HepG2 (cell line): Measurements from ENCODE around the gene EXOC3L4. TPM values are rescaled to one million over a fixed set of nuclear protein-coding genes. Genes with fewer than 3 reads are reported as not detected.

Experiments
- ATAC-seq: fragments of 200-7000 bp; cut with Tn5 transposase; 3 replicates; pipeline ENCODE4 v1.9.1; 2020; ENCODE audit warnings: mild to moderate bottlenecking, moderate library complexity
- BruUV-seq: library from RNA; stranded (reverse); fragments of 400-500 nt; replicated peaks from 2 replicates; lab custom pipeline; 2021; lab: Mats Ljungman, UMichigan
- CTCF ChIA-PET: fragments of 300-600 bp; formaldehyde crosslinking; extraction: SDS; loops from one replicate; lab custom pipeline; 2021; ENCODE audit warnings: low total read pairs, inconsistent platforms, low intra/inter-chr PET ratio; lab: Yijun Ruan, JAX
- POLR2A ChIA-PET: fragments of 350-600 bp; sonication (Branson Sonifier 250); formaldehyde crosslinking; loops from one replicate; lab custom pipeline; 2020; ENCODE audit warnings: antibody characterized with exemption, inconsistent platforms; lab: Yijun Ruan, JAX
- DNase-seq: peaks from one replicate; pipeline ENCODE4 v3.0.0-alpha.2; 2015; ENCODE audit warnings: low spot score
- FAIRE-seq: peaks from 3 replicates; lab custom pipeline; 2011; peaks lifted over from hg19 to GRCh38; lab: Jason Lieb, UNC
- H2AFZ ChIP-seq: one replicate; pipeline ENCODE4 v1.6.1; 2011; ENCODE audit warnings: low read length, inconsistent platforms
- H3K27ac ChIP-seq: fragments of 300-600 bp; 3 replicates; pipeline ENCODE4 v1.8.0; 2011; ENCODE audit warnings: mixed run types, mild to moderate bottlenecking, mixed read lengths, low read length, inconsistent platforms; ENCODE audit not compliant: insufficient read depth; ENCODE audit errors: extremely low read length
- H3K27me3 ChIP-seq, 2 experiments: fragments of 200-600 bp in 1 of 2; 2 replicates in 1 of 2; 3 replicates in 1 of 2; pipeline versions ENCODE4 v1.6.0 to v1.8.0; 2011; ENCODE audit warnings: low read length in 2 of 2, mild to moderate bottlenecking in 2 of 2, moderate library complexity in 2 of 2, inconsistent platforms in 1 of 2; ENCODE audit not compliant: insufficient read depth in 2 of 2, control insufficient read depth in 1 of 2
- H3K36me3 ChIP-seq, 2 experiments: fragments of 200-600 bp in 1 of 2; replicated peaks in 1 of 2; 2 replicates in 1 of 2; 3 replicates in 1 of 2; pipeline versions ENCODE4 v1.5.1 to v1.8.0; 2011; ENCODE audit warnings: low read length in 2 of 2, inconsistent platforms in 1 of 2; ENCODE audit not compliant: insufficient read depth in 2 of 2, control insufficient read depth in 1 of 2
- H3K4me1 ChIP-seq: 2 replicates; pipeline ENCODE4 v1.5.1; 2012; ENCODE audit warnings: low read length, inconsistent platforms; ENCODE audit not compliant: insufficient read depth
- H3K4me2 ChIP-seq: 2 replicates; pipeline ENCODE4 v1.6.0; 2011; ENCODE audit warnings: low read depth, low read length, inconsistent platforms
- H3K4me3 ChIP-seq, 3 experiments: fragments of 200-600 bp in 1 of 3; sonication (generic), shearing (Covaris generic) in 1 of 3; replicated peaks in 1 of 3; 2 replicates each; pipeline ENCODE4 v1.5.1; 2011 to 2016; ENCODE audit warnings: low read length in 3 of 3, inconsistent platforms in 2 of 3, low read depth in 2 of 3, mild to moderate bottlenecking in 2 of 3, control low read depth in 1 of 3, mixed read lengths in 1 of 3; ENCODE audit not compliant: insufficient read depth in 1 of 3
- H3K79me2 ChIP-seq: one replicate; pipeline ENCODE4 v1.6.1; 2011; ENCODE audit warnings: low read length, inconsistent platforms; ENCODE audit not compliant: insufficient read depth
- H3K9ac ChIP-seq: 2 replicates; pipeline ENCODE4 v1.6.0; 2011; ENCODE audit warnings: mild to moderate bottlenecking, low read depth, low read length, inconsistent platforms; ENCODE audit not compliant: insufficient read depth
- H3K9me3 ChIP-seq: 2 replicates; pipeline ENCODE4 v1.5.1; 2012; ENCODE audit warnings: mild to moderate bottlenecking, low read length
- H4K20me1 ChIP-seq: 2 replicates; pipeline ENCODE4 v1.6.0; 2011; ENCODE audit warnings: inconsistent platforms, mild to moderate bottlenecking, low read length, moderate library complexity; ENCODE audit not compliant: insufficient read depth
- CEBPB ChIP-seq: IDR thresholded peaks from 2 replicates; pipeline ENCODE4 v1.6.1; 2011; ENCODE audit warnings: low read depth, low read length, improper control_type of control experiment, borderline replicate concordance
- CEBPG ChIP-seq: IDR thresholded peaks from 2 replicates; pipeline ENCODE4 v1.6.1; 2016
- EHMT2 ChIP-seq: fragments of 200-600 bp; sonication (generic); IDR thresholded peaks from 2 replicates; pipeline ENCODE4 v1.7.0; 2017; ENCODE audit warnings: antibody characterized with exemption, low read depth, low read length, borderline replicate concordance
- HDAC6 ChIP-seq: fragments of 200-600 bp; sonication (generic); IDR thresholded peaks from 2 replicates; pipeline ENCODE4 v1.7.0; 2017; ENCODE audit warnings: mild to moderate bottlenecking, antibody characterized with exemption, low read length, low read depth
- HMG20B ChIP-seq: conservative IDR thresholded peaks from 2 replicates; pipeline ENCODE4 v1.6.1; 2016; ENCODE audit warnings: missing genetic modification reagents, missing compliant biosample characterization
- HNRNPH1 ChIP-seq: fragments of 200-400 bp; formaldehyde crosslinking; optimal IDR thresholded peaks from 2 replicates; pipeline ENCODE3; 2017; ENCODE audit warnings: mild to moderate bottlenecking, low read depth, low read length
- NR2C2 ChIP-seq: sonication (generic); formaldehyde crosslinking; IDR thresholded peaks from 2 replicates; pipeline ENCODE4 v1.4.0; 2020; ENCODE audit warnings: missing genetic modification reagents, mild to moderate bottlenecking, moderate library complexity, borderline replicate concordance
- PREB ChIP-seq: sonication (generic); formaldehyde crosslinking; IDR thresholded peaks from 2 replicates; pipeline ENCODE4 v1.4.0; 2020; ENCODE audit warnings: missing genetic modification reagents
- ZMYM3 ChIP-seq: sonication (generic); formaldehyde crosslinking; IDR thresholded peaks from 2 replicates; pipeline ENCODE4 v1.5.1; 2020; ENCODE audit warnings: mild to moderate bottlenecking, missing genetic modification reagents
- ZNF3 ChIP-seq: IDR thresholded peaks from 2 replicates; pipeline ENCODE4 v1.7.0; 2017; ENCODE audit warnings: inconsistent platforms
- ZNF782 ChIP-seq: sonication (generic); formaldehyde crosslinking; IDR thresholded peaks from 2 replicates; pipeline ENCODE4 v1.4.0; 2020; ENCODE audit warnings: missing genetic modification reagents, mild to moderate bottlenecking, borderline replicate concordance
- ZSCAN29 ChIP-seq: sonication (generic); formaldehyde crosslinking; conservative IDR thresholded peaks from 2 replicates; pipeline ENCODE4 v1.4.0; 2020; ENCODE audit warnings: mild to moderate bottlenecking, missing genetic modification reagents
- WGBS: methylation state at CpG from one replicate; pipeline ENCODE4 v1.1.6; 2017; ENCODE audit warnings: low lambda C conversion rate; 5-methylcytosine and 5-hydroxymethylcytosine counted together
- in situ Hi-C: cut with HindIII; loops from 2 replicates; pipeline ENCODE4 v1.10.0; 2017; ENCODE audit warnings: low pct_unique_long_range_greater_than_20kb; ENCODE audit not compliant: extremely low pct_ligation_motif_present
- intact Hi-C: fragments of 100-400 bp; cut with micrococcal nuclease; formaldehyde crosslinking; loops from one replicate; pipeline ENCODE4 v1.10.0; 2022; ENCODE audit not compliant: unreplicated experiment
- polyA plus RNA-seq, 8 experiments: library from polyadenylated mRNA; depleted of rRNA in 3 of 8; stranded (reverse) in 7 of 8; unstranded in 1 of 8; fragments of >200 nt; fragmentation: Illumina TruSeq in 4 of 8; extraction: Trizol in 4 of 8; gene quantifications; 2 replicates each; pipeline versions ENCODE4 v1.2.1 to v1.2.3, GENCODE V29; 2011 to 2016; ENCODE audit warnings: low read depth in 4 of 8, missing spikeins in 1 of 8, mixed read lengths in 1 of 8; ENCODE audit not compliant: insufficient read depth in 1 of 8
- total RNA-seq, 5 experiments: library from RNA; depleted of rRNA; stranded (reverse); fragments of >200 nt; fragmentation: Illumina TruSeq; extraction: Trizol; gene quantifications; 2 replicates each; pipeline ENCODE4 v1.2.3, GENCODE V29; 2016; ENCODE audit warnings: low read depth in 1 of 5
- TF ChIP-seq, protein P1 (sequence below): sonication (generic); formaldehyde crosslinking; IDR thresholded peaks from 2 replicates; pipeline ENCODE4 v1.5.0; 2020; ENCODE audit warnings: missing genetic modification reagents

The EXOC3L4 gene
- total and polyA plus RNA-seq, 2 of the 13 experiments (the other 11 are each of a cell fraction or from before 2014, with no cell fraction given) = 11.8 to 27.0 TPM

- BruUV-seq = no TSS peak
These were observed 55.1 kb downstream of the EXOC3L4 start for GRCh38 chr14:103149351-103150237.

DNA sequence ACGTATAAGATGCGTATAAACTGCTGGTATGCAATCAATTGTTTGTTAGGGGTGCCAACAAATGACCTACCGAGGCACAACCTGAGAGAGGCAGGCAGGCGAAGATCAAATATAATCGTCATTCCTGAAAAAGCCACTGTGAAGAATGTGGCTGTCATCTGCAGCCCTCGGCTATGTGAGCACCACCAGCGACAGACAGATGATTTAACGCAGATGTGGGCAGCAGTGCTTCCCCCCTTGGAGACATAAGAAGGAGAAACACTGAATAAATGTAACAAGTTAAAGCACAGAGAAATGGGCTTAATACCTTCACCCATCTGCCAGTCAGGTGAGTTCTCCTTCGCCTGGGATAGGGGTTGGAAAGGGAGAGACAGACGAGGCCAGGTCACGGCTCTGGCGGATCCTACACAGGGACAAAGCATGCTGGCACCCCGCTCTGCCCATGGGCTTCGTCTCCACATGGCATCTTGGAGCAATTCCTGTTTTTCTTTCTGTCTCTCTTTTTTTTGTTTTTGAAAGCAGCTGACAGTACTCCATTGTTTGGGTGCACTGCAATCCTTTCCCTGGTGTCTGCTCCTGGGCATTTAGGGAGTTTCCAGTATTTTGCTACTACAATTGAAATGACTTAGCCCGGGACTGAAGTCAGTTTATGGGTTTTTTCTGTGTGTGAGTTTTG lies 56.9 kb downstream of the EXOC3L4 start:
- CTCF ChIA-PET = no interaction called here
- WGBS = 42% methylated on average over 15 of the region's 15 CpGs
- Histone ChIP-seq H3K79me2 (no peaks in the 10 kb centered on the region), H3K9me3 (no peaks in the 10 kb centered on the region), H3K4me3 (no peak overlapping the region), H3K27ac (no peak overlapping the region), H2AFZ (no peak overlapping the region), H3K4me1 (peaks cover 14% of the 10 kb centered on the region), H3K36me3 (no peaks in the 10 kb centered on the region), H3K9ac (no peak overlapping the region), H4K20me1 (no peaks in the 10 kb centered on the region), H3K27me3 (peaks cover 0 to 5% of the 10 kb centered on the region in 2 experiments; a peak in 1 of 5 replicates), H3K4me2 (no peak overlapping the region)
- ATAC-seq (no peak), DNase-seq (no peak), FAIRE-seq (no peak)
- no TSS peak for BruUV-seq
- POLR2A ChIA-PET = no interaction called here
- in situ Hi-C loops (no loop called here), intact Hi-C loops (no loop called here)
- TF ChIP-seq ZNF3 (CRISPR knock-in tag) (no peak), HNRNPH1 (no peak), HDAC6 (no peak), EHMT2 (no peak), HMG20B (CRISPR knock-in tag) (no peak), NR2C2 (CRISPR knock-in tag) (no peak), PREB (CRISPR knock-in tag) (no peak), ZSCAN29 (CRISPR knock-in tag) (no peak), ZNF782 (CRISPR knock-in tag) (no peak)
- TF ChIP-seq, protein P1, sequence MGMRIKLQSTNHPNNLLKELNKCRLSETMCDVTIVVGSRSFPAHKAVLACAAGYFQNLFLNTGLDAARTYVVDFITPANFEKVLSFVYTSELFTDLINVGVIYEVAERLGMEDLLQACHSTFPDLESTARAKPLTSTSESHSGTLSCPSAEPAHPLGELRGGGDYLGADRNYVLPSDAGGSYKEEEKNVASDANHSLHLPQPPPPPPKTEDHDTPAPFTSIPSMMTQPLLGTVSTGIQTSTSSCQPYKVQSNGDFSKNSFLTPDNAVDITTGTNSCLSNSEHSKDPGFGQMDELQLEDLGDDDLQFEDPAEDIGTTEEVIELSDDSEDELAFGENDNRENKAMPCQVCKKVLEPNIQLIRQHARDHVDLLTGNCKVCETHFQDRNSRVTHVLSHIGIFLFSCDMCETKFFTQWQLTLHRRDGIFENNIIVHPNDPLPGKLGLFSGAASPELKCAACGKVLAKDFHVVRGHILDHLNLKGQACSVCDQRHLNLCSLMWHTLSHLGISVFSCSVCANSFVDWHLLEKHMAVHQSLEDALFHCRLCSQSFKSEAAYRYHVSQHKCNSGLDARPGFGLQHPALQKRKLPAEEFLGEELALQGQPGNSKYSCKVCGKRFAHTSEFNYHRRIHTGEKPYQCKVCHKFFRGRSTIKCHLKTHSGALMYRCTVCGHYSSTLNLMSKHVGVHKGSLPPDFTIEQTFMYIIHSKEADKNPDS = no peak

More at GRCh38 chr14:103149351-103150237, 55.1 kb downstream of the EXOC3L4 start:
- in situ Hi-C loops (no loop called here), intact Hi-C loops (no loop called here)
- peaks cover 0 to 10% of the 10 kb centered on the region in 2 experiments; a peak in 1 of 5 replicates for H3K27me3 ChIP-seq
- H3K79me2 ChIP-seq = no peaks in the 10 kb centered on the region
- no peaks in the 10 kb centered on the region for H3K9me3 ChIP-seq
- no peak overlapping the region for H3K4me2 ChIP-seq
- no peak overlapping the region for H3K4me3 ChIP-seq
- TF ChIP-seq CEBPB (peak; percentile 70; the same call in 1 of the 2 replicates), ZMYM3 (no peak), CEBPG (CRISPR knock-in tag) (peak; percentile 56; the same call in 1 of the 2 replicates)
- H3K4me1 ChIP-seq = no peaks in the 10 kb centered on the region
- H3K36me3 ChIP-seq = no peaks in the 10 kb centered on the region
- FAIRE-seq (no peak), DNase-seq (no peak), ATAC-seq (peak; percentile 58; the same call in 2 of the 3 replicates)
- no peak overlapping the region for H2AFZ ChIP-seq
- CTCF ChIA-PET = no interaction called here
- no peak overlapping the region for H3K27ac ChIP-seq
- no peak overlapping the region for H3K9ac ChIP-seq
- POLR2A ChIA-PET = no interaction called here
- 26% methylated on average over 10 of the region's 10 CpGs for WGBS
- no peaks in the 10 kb centered on the region for H4K20me1 ChIP-seq
